SK-N-SH (cell line): ENCODE results near the gene SEPTIN11. TPM values are rescaled to one million over a fixed set of nuclear protein-coding genes. Genes with fewer than 3 reads are reported as not detected.
A peak's percentile ranks its signal among the peaks of the same experiment; 100 is the strongest.

Experiments used
- CTCF ChIA-PET: fragments of 300-600, 350-600 bp; formaldehyde crosslinking; extraction: SDS; loops from one replicate; lab custom pipeline; 2021; lab: Yijun Ruan, JAX
- POLR2A ChIA-PET: fragments of 350-600 bp; sonication (Branson Sonifier 250); formaldehyde crosslinking; extraction: SDS; loops from one replicate; lab custom pipeline; 2020; ENCODE audit warnings: antibody characterized with exemption, inconsistent platforms; lab: Yijun Ruan, JAX
- DNase-seq: peaks from one replicate; pipeline ENCODE4 v3.0.0; 2012
- H2AFZ ChIP-seq: fragments of 200-600 bp; sonication (generic); 2 replicates; pipeline ENCODE4 v1.8.1; 2016; ENCODE audit warnings: antibody characterized with exemption, mild to moderate bottlenecking, low read depth
- H3F3A ChIP-seq: fragments of 200-600 bp; sonication (generic); replicated peaks from 2 replicates; pipeline ENCODE3; 2016; ENCODE audit warnings: antibody characterized with exemption, mild to moderate bottlenecking; ENCODE audit not compliant: insufficient read depth
- H3K27ac ChIP-seq, 2 experiments: fragments of 200-500 bp in 1 of 2; fragments of 200-600 bp in 1 of 2; sonication (Bioruptor generic) in 1 of 2; sonication (generic), shearing (Covaris generic) in 1 of 2; 2 replicates each; pipeline versions ENCODE4 v1.5.1 to v1.6.1; 2014 to 2016; ENCODE audit warnings: low read depth in 2 of 2, inconsistent platforms in 1 of 2, low read length in 1 of 2, mild to moderate bottlenecking in 1 of 2, mixed read lengths in 1 of 2
- H3K27me3 ChIP-seq: fragments of 200-600 bp; sonication (generic), shearing (Covaris generic); 2 replicates; pipeline ENCODE4 v1.6.1; 2016; ENCODE audit warnings: mixed run types; ENCODE audit not compliant: insufficient read depth
- H3K36me3 ChIP-seq, 2 experiments: fragments of 200-500 bp in 1 of 2; fragments of 200-600 bp in 1 of 2; sonication (Bioruptor generic) in 1 of 2; sonication (generic) in 1 of 2; replicated peaks in 1 of 2; 2 replicates each; pipeline versions ENCODE3 to v1.5.1; 2014 to 2016; ENCODE audit warnings: low read length in 1 of 2, mild to moderate bottlenecking in 1 of 2; ENCODE audit not compliant: insufficient read depth in 2 of 2, control insufficient read depth in 1 of 2
- H3K4me1 ChIP-seq, 2 experiments: fragments of 200-500 bp in 1 of 2; fragments of 200-600 bp in 1 of 2; sonication (Bioruptor generic) in 1 of 2; sonication (generic), shearing (Covaris generic) in 1 of 2; 2 replicates each; pipeline versions ENCODE4 v1.5.1 to v1.6.1; 2014 to 2016; ENCODE audit warnings: low read depth in 1 of 2, low read length in 1 of 2, mixed run types in 1 of 2; ENCODE audit not compliant: insufficient read depth in 2 of 2, control insufficient read depth in 1 of 2
- H3K4me2 ChIP-seq: fragments of 200-600 bp; sonication (generic), shearing (Covaris generic); 2 replicates; pipeline ENCODE4 v1.6.1; 2017; ENCODE audit warnings: mixed run types
- H3K4me3 ChIP-seq, 2 experiments: fragments of 200-500 bp in 1 of 2; fragments of 200-600 bp in 1 of 2; sonication (Bioruptor generic) in 1 of 2; sonication (generic), shearing (Covaris generic) in 1 of 2; 2 replicates each; pipeline versions ENCODE4 v1.5.1 to v1.8.1; 2014 to 2016; ENCODE audit warnings: low read depth in 2 of 2, inconsistent platforms in 1 of 2, low read length in 1 of 2, mild to moderate bottlenecking in 1 of 2, mixed read lengths in 1 of 2, moderate library complexity in 1 of 2
- H3K79me2 ChIP-seq: fragments of 200-600 bp; sonication (generic); 2 replicates; pipeline ENCODE4 v1.8.1; 2017; ENCODE audit warnings: mild to moderate bottlenecking; ENCODE audit not compliant: insufficient read depth
- H3K9ac ChIP-seq: fragments of 200-600 bp; sonication (generic); 2 replicates; pipeline ENCODE4 v1.6.1; 2017; ENCODE audit warnings: mixed run types
- H3K9me2 ChIP-seq: fragments of 200-600 bp; sonication (generic); 2 replicates; pipeline ENCODE4 v1.6.1; 2017; ENCODE audit warnings: mixed run types
- H3K9me3 ChIP-seq: fragments of 200-600 bp; sonication (generic); 2 replicates; pipeline ENCODE4 v1.6.1; 2017; ENCODE audit warnings: mixed run types, mild to moderate bottlenecking, moderate library complexity
- H4K20me1 ChIP-seq: fragments of 200-600 bp; sonication (generic); 2 replicates; pipeline ENCODE4 v1.6.1; 2017; ENCODE audit warnings: mild to moderate bottlenecking, mixed run types; ENCODE audit not compliant: insufficient read depth
- CHD2 ChIP-seq: fragments of 150-350 bp; IDR thresholded peaks from 2 replicates; pipeline ENCODE4 v1.6.1; 2018; ENCODE audit warnings: low read length; ENCODE audit not compliant: partially characterized antibody
- CTCF ChIP-seq: fragments of 200-600 bp; sonication (generic); IDR thresholded peaks from 2 replicates; pipeline ENCODE4 v1.6.1; 2017; ENCODE audit warnings: antibody characterized with exemption, mild to moderate bottlenecking, moderate library complexity
- EP300 ChIP-seq, 2 experiments: IDR thresholded peaks; 2 replicates each; pipeline versions ENCODE4 v1.4.0 to v1.6.1; 2012; ENCODE audit warnings: borderline replicate concordance in 1 of 2, low read depth in 1 of 2, low read length in 1 of 2
- GABPA ChIP-seq: IDR thresholded peaks from 2 replicates; pipeline ENCODE4 v1.4.0; 2012; ENCODE audit warnings: low read depth, mild to moderate bottlenecking
- GATA2 ChIP-seq: sonication (generic); formaldehyde crosslinking; IDR thresholded peaks from 2 replicates; pipeline ENCODE4 v1.5.0; 2020; ENCODE audit warnings: mild to moderate bottlenecking, missing genetic modification reagents
- MEF2A ChIP-seq: IDR thresholded peaks from 2 replicates; pipeline ENCODE4 v1.4.0; 2012; ENCODE audit warnings: low read depth, borderline replicate concordance
- MXI1 ChIP-seq: IDR thresholded peaks from 2 replicates; pipeline ENCODE4 v1.6.1; 2012; ENCODE audit warnings: mild to moderate bottlenecking, low read depth, low read length, improper control_type of control experiment
- REST ChIP-seq: IDR thresholded peaks from 2 replicates; pipeline ENCODE4 v1.6.1; 2012; ENCODE audit warnings: mild to moderate bottlenecking, low read depth, low read length, moderate library complexity
- SIN3A ChIP-seq: IDR thresholded peaks from 2 replicates; pipeline ENCODE4 v1.6.1; 2012; ENCODE audit warnings: low read depth, mild to moderate bottlenecking, low read length, moderate library complexity, borderline replicate concordance
- SMC3 ChIP-seq: IDR thresholded peaks from 2 replicates; pipeline ENCODE4 v1.6.1; 2012; ENCODE audit warnings: low read depth, low read length, improper control_type of control experiment
- TAF1 ChIP-seq: IDR thresholded peaks from 2 replicates; pipeline ENCODE4 v1.6.1; 2012; ENCODE audit warnings: low read depth, mild to moderate bottlenecking, low read length, moderate library complexity, borderline replicate concordance
- TEAD4 ChIP-seq: IDR thresholded peaks from 2 replicates; pipeline ENCODE4 v1.4.0; 2012; ENCODE audit warnings: mild to moderate bottlenecking, borderline replicate concordance; ENCODE audit not compliant: insufficient read depth
- USF2 ChIP-seq: fragments of 150-350 bp; IDR thresholded peaks from 2 replicates; pipeline ENCODE4 v1.6.1; 2017; ENCODE audit warnings: antibody characterized with exemption, low read length, low read depth, borderline replicate concordance
- YY1 ChIP-seq: IDR thresholded peaks from 2 replicates; pipeline ENCODE4 v1.4.0; 2012; ENCODE audit warnings: low read depth, mild to moderate bottlenecking
- ZBTB33 ChIP-seq: IDR thresholded peaks from 2 replicates; pipeline ENCODE4 v1.4.0; 2012; ENCODE audit warnings: low read depth, borderline replicate concordance
- whole genome bisulfite sequencing: methylation state at CpG from one replicate; pipeline ENCODE4 v1.1.6; 2017; ENCODE audit warnings: low lambda C conversion rate; 5-methylcytosine and 5-hydroxymethylcytosine counted together
- polyA plus RNA-seq, 3 experiments: library from polyadenylated mRNA; depleted of rRNA; stranded (reverse); fragments of >200 nt; gene quantifications; 2 replicates each; pipeline ENCODE4 v1.2.3, GENCODE V29; 2012

The SEPTIN11 gene
- polyA plus RNA-seq, 1 of the 3 experiments (the other 2 are of a cell fraction): 47.4 TPM

GRCh38 chr4:76952656-76953582 lies 3.4 kb downstream of the SEPTIN11 start:
- DNase-seq: no peak
- Histone ChIP-seq H3K27ac (peak overlapping the region in 1 of 2 experiments; percentile 11; a peak in 1 of 4 replicates), H3K36me3 (peaks cover 6 to 8% of the 10 kb centered on the region in 2 experiments), H2AFZ (no peak overlapping the region), H3K4me3 (peak overlapping the region in 1 of 2 experiments; percentile 94; a peak in 3 of 4 replicates), H3K27me3 (no peaks in the 10 kb centered on the region), H4K20me1 (peaks cover 64% of the 10 kb centered on the region), H3K79me2 (peaks cover 98% of the 10 kb centered on the region), H3K4me2 (peak overlapping the region; percentile 90), H3K4me1 (peaks cover 5 to 25% of the 10 kb centered on the region in 2 experiments; a peak in 3 of 4 replicates), H3F3A (no peaks in the 10 kb centered on the region), H3K9me2 (no peaks in the 10 kb centered on the region), H3K9ac (0 out of 2 replicates have a peak overlapping the region, but pooled peaks have one; percentile 97), H3K9me3 (no peaks in the 10 kb centered on the region)
- TF ChIP-seq REST: no peak
- no peak for TF ChIP-seq GABPA
- no peak for TF ChIP-seq USF2
- TF ChIP-seq GATA2 (CRISPR knock-in tag): no peak
- no peak for TF ChIP-seq YY1
- 90% methylated on average over 4 of the region's 4 CpGs for WGBS
- ChIA-PET CTCF (interaction anchor here (1.0 kb wide), 1 partner anchor 92 kb away, joined by 5 read pairs; no protein-coding TSS in a partner anchor), POLR2A (no interaction called here)

GRCh38 chr4:76953956-76954355 lies 4.4 kb downstream of the SEPTIN11 start:
- 95% methylated on average over 3 of the region's 3 CpGs for WGBS
- Histone ChIP-seq H3K4me1 (peaks cover 5 to 17% of the 10 kb centered on the region in 2 experiments; a peak in 3 of 4 replicates), H3K4me3 (no peak overlapping the region), H3K79me2 (peaks cover 98% of the 10 kb centered on the region), H3K9me3 (no peaks in the 10 kb centered on the region), H3K27ac (no peak overlapping the region; a peak in 1 of 4 replicates), H3K9ac (no peak overlapping the region), H3K4me2 (peak overlapping the region; percentile 8; the same call in 1 of the 2 replicates), H3K27me3 (no peaks in the 10 kb centered on the region), H3K9me2 (no peaks in the 10 kb centered on the region), H4K20me1 (peaks cover 70% of the 10 kb centered on the region), H2AFZ (no peak overlapping the region), H3F3A (no peaks in the 10 kb centered on the region), H3K36me3 (peaks cover 6 to 8% of the 10 kb centered on the region in 2 experiments)
- POLR2A ChIA-PET: no interaction called here
- no peak for DNase-seq
- TF ChIP-seq TEAD4: no peak
- TF ChIP-seq SMC3: no peak
- TF ChIP-seq CHD2: no peak
- no peak for TF ChIP-seq MXI1
- TF ChIP-seq EP300 (IDR thresholded peaks at IDR 0.05; ENCODE audit: borderline replicate concordance in 1 of 2, low read depth in 1 of 2, low read length in 1 of 2): no peak
- TF ChIP-seq SIN3A: no peak
- TF ChIP-seq MEF2A: no peak
- TF ChIP-seq TAF1: no peak
- no peak for TF ChIP-seq CTCF
- TF ChIP-seq ZBTB33: no peak
- CTCF ChIA-PET: interaction anchor here (1.2 kb wide), 1 partner anchor 91 kb away, joined by 4 read pairs; no protein-coding TSS in a partner anchor
